Measurements from ENCODE around the gene HOXB4. TPM values are rescaled to one million over a fixed set of nuclear protein-coding genes. Genes with fewer than 3 reads are reported as not detected.

The HOXB4 gene
- total RNA-seq, 1 experiment from 2014 or later = not detected

GRCh38 chr17:48556229-48556575 lies 21.9 kb downstream of the HOXB4 start:
- Histone ChIP-seq H3T11ph (ENCODE audit: low read length) (no peak overlapping the region), H2BK5ac (ENCODE audit: insufficient read length, low read length) (no peak overlapping the region), H4K8ac (replicated peaks; ENCODE audit: insufficient read length, low read depth, low read length) (no peak overlapping the region), H3K4me1 (ENCODE audit: insufficient read depth, low read length) (no peaks in the 10 kb centered on the region), H3K79me2 (ENCODE audit: insufficient read depth, low read length) (no peaks in the 10 kb centered on the region), H3K14ac (ENCODE audit: insufficient read depth, low read length) (no peak overlapping the region), H3K27me3 (ENCODE audit: insufficient read depth, low read length) (peaks cover 96% of the 10 kb centered on the region), H2AFZ (ENCODE audit: low read length) (no peak overlapping the region), H3K18ac (ENCODE audit: insufficient read length, low read depth, low read length) (no peak overlapping the region), H4K20me1 (ENCODE audit: control insufficient read depth, insufficient read depth, insufficient read length) (peaks cover 3% of the 10 kb centered on the region), H3K23me2 (ENCODE audit: insufficient read length, low read depth, low read length, poor library complexity, severe bottlenecking) (no peaks in the 10 kb centered on the region), H3K4me2 (ENCODE audit: insufficient read depth, insufficient read length, low read length) (no peak overlapping the region), H2BK12ac (ENCODE audit: insufficient read length, low read depth, low read length) (no peak overlapping the region), H3K23ac (ENCODE audit: insufficient read length, low read depth, low read length) (no peak overlapping the region), H3K27ac (ENCODE audit: insufficient read length, low read depth, low read length) (no peak overlapping the region), H4K5ac (ENCODE audit: insufficient read length, low read depth, low read length) (no peak overlapping the region), H2BK120ac (ENCODE audit: low read depth, low read length, poor library complexity, severe bottlenecking) (no peak overlapping the region), H3K9ac (ENCODE audit: extremely low read depth, insufficient read length, low read length) (no peak overlapping the region), H2BK15ac (ENCODE audit: low read depth, low read length) (no peak overlapping the region), H2AK5ac (ENCODE audit: insufficient read length, low read length) (no peak overlapping the region), H3K9me3 (ENCODE audit: control insufficient read depth, low read depth, low read length) (no peaks in the 10 kb centered on the region), H3K4ac (ENCODE audit: low read depth, low read length) (no peak overlapping the region), H2BK20ac (ENCODE audit: low read depth, low read length, poor library complexity, severe bottlenecking) (no peak overlapping the region), H3K79me1 (ENCODE audit: insufficient read depth, low read depth, low read length, poor library complexity, severe bottlenecking) (no peaks in the 10 kb centered on the region), H3K56ac (ENCODE audit: insufficient read length, low read depth, low read length) (no peak overlapping the region), H4K91ac (ENCODE audit: insufficient read length, low read depth, low read length) (no peak overlapping the region)
- Mint-ChIP-seq H3K4me1 (peaks cover 9 to 25% of the 10 kb centered on the region in 2 experiments), H3K27ac (no peak overlapping the region), H3K27me3 (ENCODE audit: low read depth) (peaks cover 99% of the 10 kb centered on the region), H3K4me3 (no peak overlapping the region), H3K36me3 (ENCODE audit: insufficient read depth in 1 of 3, low read depth in 3 of 3) (peaks cover 0 to 2% (median 0%) of the 10 kb centered on the region in 3 experiments; a peak in 1 of 7 replicates), H3K9me3 (peaks cover 9 to 10% of the 10 kb centered on the region in 2 experiments; a peak in 4 of 5 replicates)
- no peak for DNase-seq
- no peak for TF ChIP-seq CTCF (conservative IDR thresholded peaks at IDR 0.05)
- WGBS (ENCODE audit: extremely low coverage, insufficient read length, low lambda C conversion rate) = no CpG with 5 or more reads among the region's 5 CpGs

Data from H9 (cell line).